H1 (cell line): ENCODE measurements around the gene RTP2. TPM values are rescaled to one million over a fixed set of nuclear protein-coding genes. Genes with fewer than 3 reads are reported as not detected.

ENCODE experiments used
- CTCF ChIA-PET: fragments of 300-600 bp; sonication (Branson Sonifier 250); formaldehyde crosslinking; loops from one replicate; lab custom pipeline; 2021; ENCODE audit not compliant: partially characterized antibody; lab: Charles Lee
- POLR2A ChIA-PET: fragments of 300-600 bp; sonication (Branson Sonifier 250); formaldehyde crosslinking; loops from one replicate; lab custom pipeline; 2021; ENCODE audit warnings: inconsistent platforms; ENCODE audit not compliant: partially characterized antibody; lab: Charles Lee
- DNase-seq, 2 experiments: peaks; one replicate each; pipeline versions ENCODE4 v3.0.0 to v3.0.0-alpha.2; 2010 to 2022; ENCODE audit warnings: low spot score in 2 of 2, low read depth in 1 of 2, mixed read lengths in 1 of 2
- FAIRE-seq: peaks from 2 replicates; lab custom pipeline; 2011; peaks lifted over from hg19 to GRCh38; lab: Jason Lieb, UNC
- H2AFZ ChIP-seq: 2 replicates; pipeline ENCODE4 v1.8.1; 2012; ENCODE audit warnings: low read length, inconsistent platforms
- H2AK5ac ChIP-seq: 2 replicates; pipeline ENCODE4 v1.6.1; 2013; ENCODE audit warnings: low read depth, low read length
- H2BK120ac ChIP-seq: replicated peaks from 2 replicates; pipeline ENCODE3; 2013; ENCODE audit warnings: low read depth, low read length, inconsistent platforms
- H2BK12ac ChIP-seq: 2 replicates; pipeline ENCODE4 v1.6.1; 2013; ENCODE audit warnings: low read depth, low read length
- H2BK15ac ChIP-seq: 2 replicates; pipeline ENCODE4 v1.6.1; 2013; ENCODE audit warnings: low read length
- H2BK20ac ChIP-seq: 2 replicates; pipeline ENCODE4 v1.6.1; 2013; ENCODE audit warnings: low read length
- H2BK5ac ChIP-seq: 2 replicates; pipeline ENCODE4 v1.6.1; 2013; ENCODE audit warnings: low read depth, low read length
- H3K14ac ChIP-seq: 2 replicates; pipeline ENCODE4 v1.6.1; 2013; ENCODE audit warnings: inconsistent platforms; ENCODE audit not compliant: insufficient read length
- H3K18ac ChIP-seq: 2 replicates; pipeline ENCODE4 v1.6.1; 2013; ENCODE audit warnings: low read length; ENCODE audit errors: extremely low read depth
- H3K23ac ChIP-seq: 2 replicates; pipeline ENCODE4 v1.6.1; 2013; ENCODE audit warnings: inconsistent platforms; ENCODE audit not compliant: insufficient read length
- H3K23me2 ChIP-seq: 2 replicates; pipeline ENCODE4 v1.6.1; 2013; ENCODE audit warnings: low read depth, low read length
- H3K27ac ChIP-seq: 2 replicates; pipeline ENCODE4 v1.6.1; 2011; ENCODE audit warnings: low read depth, low read length, inconsistent platforms
- H3K27me3 ChIP-seq, 4 experiments: replicated peaks in 1 of 4; 1 replicate in 1 of 4; 2 replicates in 3 of 4; pipeline versions ENCODE4 v1.6.1 to v1.8.1; 2011 to 2013; ENCODE audit warnings: low read length in 3 of 4, mild to moderate bottlenecking in 3 of 4, inconsistent platforms in 2 of 4, mixed read lengths in 2 of 4, moderate library complexity in 1 of 4; ENCODE audit not compliant: control insufficient read depth in 3 of 4, insufficient read depth in 3 of 4; ENCODE audit errors: extremely low read depth in 1 of 4
- H3K36me3 ChIP-seq, 4 experiments: 2 replicates each; pipeline versions ENCODE4 v1.6.1 to v1.8.1; 2011 to 2013; ENCODE audit warnings: mild to moderate bottlenecking in 4 of 4, low read length in 3 of 4, moderate library complexity in 2 of 4, control low read depth in 1 of 4, inconsistent platforms in 1 of 4; ENCODE audit not compliant: insufficient read depth in 4 of 4, control insufficient read depth in 2 of 4
- H3K4ac ChIP-seq: replicated peaks from 2 replicates; pipeline ENCODE3; 2013; ENCODE audit warnings: low read length, low read depth, mixed read lengths, inconsistent platforms; ENCODE audit not compliant: insufficient read length
- H3K4me1 ChIP-seq, 4 experiments: replicated peaks in 1 of 4; 1 replicate in 1 of 4; 2 replicates in 3 of 4; pipeline versions ENCODE4 v1.6.1 to v1.8.1; 2011 to 2013; ENCODE audit warnings: low read length in 3 of 4, inconsistent platforms in 2 of 4, mixed read lengths in 1 of 4; ENCODE audit not compliant: insufficient read depth in 4 of 4, control insufficient read depth in 3 of 4
- H3K4me2 ChIP-seq, 2 experiments: 2 replicates each; pipeline versions ENCODE4 v1.6.1 to v1.8.1; 2011 to 2013; ENCODE audit warnings: low read depth in 2 of 2, low read length in 2 of 2, control low read depth in 1 of 2, inconsistent platforms in 1 of 2, mild to moderate bottlenecking in 1 of 2; ENCODE audit not compliant: insufficient read depth in 1 of 2
- H3K4me3 ChIP-seq, 4 experiments: fragments of 200-600, 300-600 bp in 1 of 4; sonication (generic), shearing (Covaris generic), sonication (Bioruptor Twin) in 1 of 4; 2 replicates each; pipeline versions ENCODE4 v1.5.1 to v1.8.1; 2011 to 2016; ENCODE audit warnings: low read length in 4 of 4, low read depth in 3 of 4, control low read depth in 2 of 4, inconsistent platforms in 2 of 4, mild to moderate bottlenecking in 2 of 4, mixed read lengths in 1 of 4, moderate library complexity in 1 of 4; ENCODE audit not compliant: insufficient read depth in 2 of 4; ENCODE audit errors: extremely low read depth in 1 of 4
- H3K56ac ChIP-seq: replicated peaks from 2 replicates; pipeline ENCODE3; 2013; ENCODE audit warnings: low read depth, mild to moderate bottlenecking, mixed read lengths, low read length, inconsistent platforms; ENCODE audit not compliant: insufficient read length
- H3K79me1 ChIP-seq: 2 replicates; pipeline ENCODE4 v1.6.1; 2013; ENCODE audit warnings: low read depth, low read length, control low read depth
- H3K79me2 ChIP-seq, 2 experiments: 2 replicates each; pipeline versions ENCODE4 v1.6.1 to v1.8.1; 2012 to 2013; ENCODE audit warnings: low read length in 2 of 2, mild to moderate bottlenecking in 2 of 2, inconsistent platforms in 1 of 2; ENCODE audit not compliant: insufficient read depth in 2 of 2, control insufficient read depth in 1 of 2
- H3K9ac ChIP-seq, 4 experiments: replicated peaks in 1 of 4; 1 replicate in 1 of 4; 2 replicates in 3 of 4; pipeline versions ENCODE4 v1.6.1 to v1.8.1; 2011 to 2013; ENCODE audit warnings: low read depth in 3 of 4, low read length in 3 of 4, control low read depth in 2 of 4, mild to moderate bottlenecking in 2 of 4, moderate library complexity in 2 of 4, inconsistent platforms in 1 of 4; ENCODE audit errors: extremely low read depth in 1 of 4
- H3K9me3 ChIP-seq, 2 experiments: 2 replicates each; pipeline versions ENCODE4 v1.6.1 to v1.8.1; 2012 to 2013; ENCODE audit warnings: mild to moderate bottlenecking in 2 of 2, moderate library complexity in 2 of 2, control low read depth in 1 of 2, inconsistent platforms in 1 of 2, low read depth in 1 of 2, low read length in 1 of 2, mixed read lengths in 1 of 2; ENCODE audit not compliant: insufficient read depth in 2 of 2
- H4K20me1 ChIP-seq, 2 experiments: replicated peaks in 1 of 2; 2 replicates each; pipeline versions ENCODE3 to v1.8.1; 2011 to 2013; ENCODE audit warnings: inconsistent platforms in 2 of 2, low read length in 2 of 2, mild to moderate bottlenecking in 1 of 2; ENCODE audit not compliant: insufficient read depth in 2 of 2, control insufficient read depth in 1 of 2
- H4K5ac ChIP-seq: 2 replicates; pipeline ENCODE4 v1.6.1; 2013; ENCODE audit warnings: low read length, low read depth, mixed read lengths, inconsistent platforms; ENCODE audit not compliant: insufficient read length
- H4K8ac ChIP-seq: 2 replicates; pipeline ENCODE4 v1.8.0; 2013; ENCODE audit warnings: mild to moderate bottlenecking, moderate library complexity, low read length, inconsistent platforms; ENCODE audit not compliant: insufficient read depth; ENCODE audit errors: extremely low read depth
- H4K91ac ChIP-seq: replicated peaks from 2 replicates; pipeline ENCODE3; 2013; ENCODE audit warnings: low read length, mixed read lengths, inconsistent platforms; ENCODE audit not compliant: insufficient read length
- BCL11A ChIP-seq, 2 experiments: IDR thresholded peaks; one replicate each; pipeline ENCODE4 v1.6.1; 2011; ENCODE audit warnings: low read depth in 2 of 2, low read length in 2 of 2, mild to moderate bottlenecking in 2 of 2
- BRCA1 ChIP-seq: IDR thresholded peaks from 2 replicates; pipeline ENCODE4 v1.6.1; 2012; ENCODE audit warnings: low read depth, low read length, improper control_type of control experiment
- CBX8 ChIP-seq: fragments of 300-800, 300-1000 bp; sonication (generic); IDR thresholded peaks from 2 replicates; pipeline ENCODE4 v1.7.1; 2016; ENCODE audit warnings: low read depth, low read length, borderline replicate concordance
- EP300 ChIP-seq, 2 experiments: IDR thresholded peaks; 1 replicate in 1 of 2; 2 replicates in 1 of 2; pipeline ENCODE4 v1.6.1; 2011 to 2012; ENCODE audit warnings: low read depth in 2 of 2, low read length in 2 of 2, mild to moderate bottlenecking in 2 of 2, borderline replicate concordance in 1 of 2, inconsistent platforms in 1 of 2, moderate library complexity in 1 of 2
- JUN ChIP-seq: IDR thresholded peaks from 2 replicates; pipeline ENCODE4 v1.6.1; 2011; ENCODE audit warnings: low read depth, mild to moderate bottlenecking, improper control_type of control experiment, low read length
- KDM1A ChIP-seq: fragments of 200-600, 300-600 bp; sonication (generic); IDR thresholded peaks from 2 replicates; pipeline ENCODE4 v1.7.1; 2016; ENCODE audit warnings: mild to moderate bottlenecking, low read length, borderline replicate concordance
- RNF2 ChIP-seq: fragments of 200-900, 300-1000 bp; sonication (generic); IDR thresholded peaks from 2 replicates; pipeline ENCODE4 v1.7.1; 2016; ENCODE audit warnings: borderline replicate concordance, low read depth, mild to moderate bottlenecking, antibody characterized with exemption, low read length; ENCODE audit not compliant: poor library complexity, severe bottlenecking; ENCODE audit errors: missing control alignments
- SAP30 ChIP-seq: fragments of 300-600 bp; sonication (generic); IDR thresholded peaks from 2 replicates; pipeline ENCODE4 v1.7.1; 2012; ENCODE audit warnings: low read length, moderate library complexity, mild to moderate bottlenecking, inconsistent platforms; ENCODE audit not compliant: insufficient read depth, insufficient replicate concordance
- SIX5 ChIP-seq: IDR thresholded peaks from 2 replicates; pipeline ENCODE4 v1.6.1; 2011; ENCODE audit warnings: mild to moderate bottlenecking, low read depth, low read length
- SP2 ChIP-seq: IDR thresholded peaks from 2 replicates; pipeline ENCODE4 v1.6.1; 2012; ENCODE audit warnings: mild to moderate bottlenecking, low read length, inconsistent platforms
- SP4 ChIP-seq: IDR thresholded peaks from 2 replicates; pipeline ENCODE4 v1.6.1; 2012; ENCODE audit warnings: low read length, inconsistent platforms
- WGBS, 2 experiments: shearing (Covaris generic) in 1 of 2; methylation state at CpG; one replicate each; pipeline versions ENCODE4 v1.1.6 to v1.1.7; 2013 to 2015; ENCODE audit warnings: low lambda C conversion rate in 2 of 2, mixed read lengths in 2 of 2, inconsistent platforms in 1 of 2, low coverage in 1 of 2, missing lambda C conversion rate in 1 of 2; ENCODE audit not compliant: insufficient replicate concordance in 2 of 2, insufficient coverage in 1 of 2, insufficient read length in 1 of 2; ENCODE audit errors: extremely low coverage in 1 of 2, missing lambda C conversion rate in 1 of 2; 5-methylcytosine and 5-hydroxymethylcytosine counted together
- polyA plus RNA-seq, 7 experiments: library from polyadenylated mRNA; depleted of rRNA in 3 of 7; stranded (reverse) in 5 of 7; unstranded in 2 of 7; fragments of >200 nt in 5 of 7; fragments of 200-250 nt in 2 of 7; gene quantifications; 1 replicate in 5 of 7; 2 replicates in 1 of 7; 4 replicates in 1 of 7; pipeline versions ENCODE4 v1.2.1 to v1.2.3, GENCODE V29; 2011 to 2013; ENCODE audit warnings: missing spikeins in 2 of 7, mixed read lengths in 2 of 7
- total RNA-seq: library from RNA; stranded (reverse); fragmentation: NEBNext Ultra II Directional; extraction: Animal tissue kit (Norgen Biotek cat#: 25700); gene quantifications from 2 replicates; pipeline ENCODE4 v1.2.1, GENCODE V29; 2021

RTP2 gene
- total and polyA plus RNA-seq, 2 of the 8 experiments (the other 6 are each of a cell fraction or from before 2014, with no cell fraction given), result not detected

GRCh38 chr3:187696021-187696420, 6.3 kb downstream of the RTP2 start:
- H2BK20ac ChIP-seq, result no peak overlapping the region
- no peak overlapping the region for H3K4me2 ChIP-seq
- H3K79me1 ChIP-seq, result no peaks in the 10 kb centered on the region
- TF ChIP-seq EP300 (IDR thresholded peaks at IDR 0.05; ENCODE audit: borderline replicate concordance in 1 of 2, low read depth in 2 of 2, low read length in 2 of 2) (no peak), SP4 (no peak), JUN (no peak), BRCA1 (no peak), SP2 (no peak), BCL11A (IDR thresholded peaks at IDR 0.05; ENCODE audit: low read depth in 2 of 2, low read length in 2 of 2) (no peak), SAP30 (no peak), SIX5 (no peak), KDM1A (no peak), RNF2 (no peak), CBX8 (no peak)
- TF ChIP-seq, all 59 proteins: peak for 0
- Histone ChIP-seq H2AFZ (no peak overlapping the region), H4K8ac (no peak overlapping the region), H2BK12ac (no peak overlapping the region), H3K23me2 (no peaks in the 10 kb centered on the region), H3K56ac (no peak overlapping the region), H3K79me2 (no peaks in the 10 kb centered on the region), H3K4me1 (no peaks in the 10 kb centered on the region), H3K27ac (no peak overlapping the region), H3K27me3 (no peaks in the 10 kb centered on the region), H2BK15ac (no peak overlapping the region), H3K9me3 (no peaks in the 10 kb centered on the region), H3K14ac (no peak overlapping the region), H3K9ac (no peak overlapping the region), H2BK5ac (no peak overlapping the region), H2BK120ac (no peak overlapping the region), H3K4ac (no peak overlapping the region), H2AK5ac (no peak overlapping the region), H3K23ac (no peak overlapping the region), H3K4me3 (no peak overlapping the region), H4K20me1 (no peaks in the 10 kb centered on the region), H3K36me3 (no peaks in the 10 kb centered on the region), H4K91ac (no peak overlapping the region), H4K5ac (no peak overlapping the region), H3K18ac (no peak overlapping the region)
- ChIA-PET POLR2A (no interaction called here), CTCF (interaction anchor here (0.7 to 6.4 kb wide), 6 partner anchors 8 to 378 kb away, joined by 3 to 44 read pairs (median 9); partner anchors contain the start of gene SST)
- FAIRE-seq (no peak), DNase-seq (no peak)
- WGBS, 2 experiments, result 54% methylated on average over 4 of the region's 4 CpGs; no CpG with 5 or more reads in 1 of the 2 experiments
